Panc1 (cell line): ENCODE results near the gene KIAA1217.

ENCODE experiments used
- POLR2AphosphoS5 ChIP-seq: IDR thresholded peaks from 2 replicates; pipeline ENCODE4 v1.6.1; 2012; ENCODE audit warnings: mild to moderate bottlenecking, low read depth, low read length, moderate library complexity
- TF ChIP-seq, protein P1 (sequence below): fragments of 450-650 bp; IDR thresholded peaks from 2 replicates; pipeline ENCODE4 v1.5.1; 2017; ENCODE audit warnings: mild to moderate bottlenecking
- TF ChIP-seq, protein P2 (sequence below), 2 experiments: IDR thresholded peaks; 2 replicates each; pipeline ENCODE4 v1.6.1; 2011 to 2012; ENCODE audit warnings: low read depth in 2 of 2, control low read depth in 1 of 2, low read length in 1 of 2, mild to moderate bottlenecking in 1 of 2, moderate library complexity in 1 of 2; ENCODE audit not compliant: insufficient read depth in 1 of 2

DNA sequence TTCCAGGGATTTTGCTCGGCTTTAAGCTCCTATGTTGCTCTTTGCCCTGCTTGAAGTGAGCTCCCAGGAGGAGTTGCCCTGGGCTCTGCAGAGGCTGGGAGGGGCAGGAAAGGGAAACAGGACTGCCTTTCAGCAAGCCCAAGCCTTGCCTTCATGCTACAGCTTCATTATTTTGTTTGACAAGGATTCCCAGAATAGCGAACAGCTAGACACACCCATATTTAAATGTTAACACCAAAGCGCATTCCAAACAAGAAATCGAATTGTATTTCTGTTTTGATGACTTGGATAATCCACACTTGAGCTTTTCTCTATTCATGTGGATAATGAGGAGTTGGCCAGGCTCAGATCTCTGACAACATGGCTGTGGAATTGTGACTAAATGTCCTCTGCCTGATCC lies 6.3 kb downstream of the KIAA1217 start:
- TF ChIP-seq, protein P1, sequence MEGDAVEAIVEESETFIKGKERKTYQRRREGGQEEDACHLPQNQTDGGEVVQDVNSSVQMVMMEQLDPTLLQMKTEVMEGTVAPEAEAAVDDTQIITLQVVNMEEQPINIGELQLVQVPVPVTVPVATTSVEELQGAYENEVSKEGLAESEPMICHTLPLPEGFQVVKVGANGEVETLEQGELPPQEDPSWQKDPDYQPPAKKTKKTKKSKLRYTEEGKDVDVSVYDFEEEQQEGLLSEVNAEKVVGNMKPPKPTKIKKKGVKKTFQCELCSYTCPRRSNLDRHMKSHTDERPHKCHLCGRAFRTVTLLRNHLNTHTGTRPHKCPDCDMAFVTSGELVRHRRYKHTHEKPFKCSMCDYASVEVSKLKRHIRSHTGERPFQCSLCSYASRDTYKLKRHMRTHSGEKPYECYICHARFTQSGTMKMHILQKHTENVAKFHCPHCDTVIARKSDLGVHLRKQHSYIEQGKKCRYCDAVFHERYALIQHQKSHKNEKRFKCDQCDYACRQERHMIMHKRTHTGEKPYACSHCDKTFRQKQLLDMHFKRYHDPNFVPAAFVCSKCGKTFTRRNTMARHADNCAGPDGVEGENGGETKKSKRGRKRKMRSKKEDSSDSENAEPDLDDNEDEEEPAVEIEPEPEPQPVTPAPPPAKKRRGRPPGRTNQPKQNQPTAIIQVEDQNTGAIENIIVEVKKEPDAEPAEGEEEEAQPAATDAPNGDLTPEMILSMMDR: no peak
- no peak for TF ChIP-seq POLR2AphosphoS5
- TF ChIP-seq, protein P2, sequence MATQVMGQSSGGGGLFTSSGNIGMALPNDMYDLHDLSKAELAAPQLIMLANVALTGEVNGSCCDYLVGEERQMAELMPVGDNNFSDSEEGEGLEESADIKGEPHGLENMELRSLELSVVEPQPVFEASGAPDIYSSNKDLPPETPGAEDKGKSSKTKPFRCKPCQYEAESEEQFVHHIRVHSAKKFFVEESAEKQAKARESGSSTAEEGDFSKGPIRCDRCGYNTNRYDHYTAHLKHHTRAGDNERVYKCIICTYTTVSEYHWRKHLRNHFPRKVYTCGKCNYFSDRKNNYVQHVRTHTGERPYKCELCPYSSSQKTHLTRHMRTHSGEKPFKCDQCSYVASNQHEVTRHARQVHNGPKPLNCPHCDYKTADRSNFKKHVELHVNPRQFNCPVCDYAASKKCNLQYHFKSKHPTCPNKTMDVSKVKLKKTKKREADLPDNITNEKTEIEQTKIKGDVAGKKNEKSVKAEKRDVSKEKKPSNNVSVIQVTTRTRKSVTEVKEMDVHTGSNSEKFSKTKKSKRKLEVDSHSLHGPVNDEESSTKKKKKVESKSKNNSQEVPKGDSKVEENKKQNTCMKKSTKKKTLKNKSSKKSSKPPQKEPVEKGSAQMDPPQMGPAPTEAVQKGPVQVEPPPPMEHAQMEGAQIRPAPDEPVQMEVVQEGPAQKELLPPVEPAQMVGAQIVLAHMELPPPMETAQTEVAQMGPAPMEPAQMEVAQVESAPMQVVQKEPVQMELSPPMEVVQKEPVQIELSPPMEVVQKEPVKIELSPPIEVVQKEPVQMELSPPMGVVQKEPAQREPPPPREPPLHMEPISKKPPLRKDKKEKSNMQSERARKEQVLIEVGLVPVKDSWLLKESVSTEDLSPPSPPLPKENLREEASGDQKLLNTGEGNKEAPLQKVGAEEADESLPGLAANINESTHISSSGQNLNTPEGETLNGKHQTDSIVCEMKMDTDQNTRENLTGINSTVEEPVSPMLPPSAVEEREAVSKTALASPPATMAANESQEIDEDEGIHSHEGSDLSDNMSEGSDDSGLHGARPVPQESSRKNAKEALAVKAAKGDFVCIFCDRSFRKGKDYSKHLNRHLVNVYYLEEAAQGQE (IDR thresholded peaks at IDR 0.05; ENCODE audit: insufficient read depth in 1 of 2, low read depth in 2 of 2, low read length in 1 of 2): no peak
